Ovary (tissue), 3 donors: ENCODE results near the gene ADGRA3.

ENCODE experiments used
- CTCF ChIP-seq, 3 donors: fragments of 450-650 bp in 2 of 3; fragments of 200-600 bp in 1 of 3; IDR thresholded peaks; one replicate each; pipeline versions ENCODE4 v1.5.1 to v1.8.0; 2016 to 2022; ENCODE audit warnings: antibody characterized with exemption in 3 of 3, mild to moderate bottlenecking in 1 of 3
- EP300 ChIP-seq: sonication (generic); formaldehyde crosslinking; IDR thresholded peaks from one replicate; pipeline ENCODE4 v1.6.1; 2017; ENCODE audit warnings: antibody characterized with exemption
- POLR2A ChIP-seq: fragments of 450-650 bp; IDR thresholded peaks from one replicate; pipeline ENCODE4 v1.6.1; 2017; ENCODE audit warnings: antibody characterized with exemption, mild to moderate bottlenecking, moderate library complexity
- donor health status: DM: no; HTN: no; CAD: no.

GRCh38 chr4:22465349-22465748 is 50.5 kb downstream of the ADGRA3 start:
- TF ChIP-seq CTCF (IDR thresholded peaks at IDR 0.05) (no peak), EP300 (no peak), POLR2A (no peak)
